Dedifferentiated amniotic fluid mesenchymal stem cell (primary cell): ENCODE results near the gene HIC1.

Experiments
- DNase-seq: peaks from one replicate; pipeline ENCODE4 v3.0.0-alpha.2; 2016; ENCODE audit errors: extremely low spot score

Gene HIC1

GRCh38 chr17:2102931-2103809 is 48.3 kb downstream of the HIC1 start:
- DNase-seq = peak; percentile 28

DNA sequence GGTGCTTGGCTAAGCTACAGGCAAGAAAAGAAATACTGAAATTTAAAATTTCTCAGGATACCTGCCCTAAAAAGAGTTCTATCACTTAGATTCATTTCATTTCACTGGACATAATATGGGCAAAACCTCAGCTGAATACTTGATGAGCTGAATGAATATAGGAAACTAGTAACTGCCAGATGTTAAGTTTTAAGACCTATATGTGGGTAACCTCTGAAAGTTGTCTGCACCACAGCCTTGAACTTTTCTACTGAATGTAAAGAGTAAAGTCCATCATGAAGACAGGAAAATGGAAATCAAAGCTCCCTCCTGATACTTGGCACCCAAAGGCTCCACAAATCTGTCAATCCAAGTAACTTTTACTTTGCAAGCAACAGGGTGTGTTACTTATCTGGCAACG is 50.8 kb downstream of the HIC1 start:
- DNase-seq = no peak

DNA sequence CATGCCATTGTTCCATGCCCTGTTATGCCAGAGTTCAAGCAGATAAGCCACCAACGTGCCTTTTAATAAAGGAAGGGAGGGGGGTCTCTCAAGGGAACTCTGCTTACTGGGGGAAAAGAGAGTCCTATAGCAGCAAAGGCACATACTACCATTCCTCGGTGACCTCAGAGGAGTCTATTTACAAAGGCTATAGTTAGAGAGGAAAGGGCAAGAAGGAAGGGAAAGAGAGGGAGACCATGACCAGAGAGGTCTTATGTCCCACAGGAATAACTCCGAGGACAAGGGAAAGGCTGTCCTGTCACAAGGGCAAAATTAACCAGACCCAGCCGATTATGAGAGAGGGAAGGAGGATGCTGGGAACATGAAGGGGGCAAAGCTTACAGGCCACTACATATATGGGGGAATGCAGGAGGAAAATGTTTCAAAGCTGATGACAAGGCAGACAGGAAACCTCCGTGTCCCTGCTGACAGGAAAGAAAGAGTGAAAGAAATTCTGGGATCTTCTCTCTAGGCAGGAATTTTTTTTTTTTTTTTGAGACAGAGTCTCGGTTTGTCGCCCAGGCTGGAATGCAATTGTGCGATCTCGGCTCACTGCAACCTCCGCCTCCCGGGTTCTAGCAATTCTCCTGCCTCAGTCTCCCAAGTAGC is 51.5 kb downstream of the HIC1 start:
- no peak for DNase-seq

DNA sequence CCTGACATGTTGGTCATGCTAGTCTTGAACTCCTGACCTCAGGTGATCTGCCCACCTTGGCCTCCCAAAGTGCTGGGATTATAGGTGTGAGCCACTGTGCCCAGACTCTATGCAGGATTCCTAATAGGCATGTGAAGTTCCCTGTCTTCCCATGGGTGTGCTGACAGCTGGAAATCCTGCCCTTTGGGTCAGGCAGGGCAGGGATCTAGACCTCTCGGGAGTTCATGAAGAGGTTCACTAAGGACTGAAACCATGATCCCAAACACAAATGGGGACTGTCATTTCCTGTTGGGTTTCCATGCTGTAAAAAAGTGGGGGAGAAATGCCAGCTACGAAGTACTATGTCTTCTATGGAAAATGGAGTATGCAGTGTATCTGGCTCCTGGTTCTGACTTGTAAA is 52.1 kb downstream of the HIC1 start:
- no peak for DNase-seq

DNA sequence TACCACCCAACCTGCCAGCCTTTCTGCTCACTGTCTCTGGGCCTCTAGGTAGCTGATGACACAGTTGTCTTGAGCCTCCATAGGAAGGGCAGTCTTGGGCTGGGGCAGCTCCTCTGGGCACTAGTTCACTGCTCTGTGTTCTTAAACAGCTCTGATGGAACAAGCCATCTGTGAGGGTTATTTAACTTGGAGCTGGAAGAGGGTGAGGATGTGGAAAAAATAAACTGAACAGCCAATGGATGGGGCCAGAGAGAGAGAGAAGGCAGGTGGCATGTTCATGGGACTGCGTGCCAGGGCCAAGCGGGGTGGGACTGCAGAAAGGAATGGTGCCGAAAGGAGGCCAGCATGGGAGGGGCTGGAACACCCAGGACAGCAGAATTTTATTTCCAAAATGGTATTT is 52.6 kb downstream of the HIC1 start:
- DNase-seq = no peak

- DNase-seq = no peak
Measured at GRCh38 chr17:2108170-2108569, 53.3 kb downstream of the HIC1 start.

GRCh38 chr17:2110436-2110835 is 55.5 kb downstream of the HIC1 start:
- DNase-seq = no peak

DNA sequence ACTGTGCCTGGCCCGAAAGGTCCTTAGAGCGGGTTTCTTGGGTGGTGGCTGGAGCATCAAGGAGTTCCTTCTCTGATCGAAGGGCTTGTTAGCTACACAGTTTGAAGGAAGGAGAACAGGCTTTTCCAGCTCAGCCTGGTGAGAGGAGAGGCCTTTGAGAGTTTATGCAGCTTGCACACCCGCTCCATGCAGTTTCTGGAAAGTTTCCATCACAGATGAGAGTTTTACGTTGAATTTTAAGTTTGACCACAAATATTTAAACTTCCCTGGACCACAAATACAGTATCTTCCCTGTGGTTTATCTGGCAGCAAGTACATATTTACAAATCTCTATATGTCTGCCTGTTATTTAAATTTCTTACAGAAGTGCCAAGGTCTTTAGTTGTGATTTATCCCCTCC is 56.8 kb downstream of the HIC1 start:
- peak; percentile 18 for DNase-seq
